HEK293 (cell line): ENCODE results near the gene ABTB2.

Source experiments
- TCF7L2 ChIP-seq: IDR thresholded peaks from 2 replicates; pipeline ENCODE4 v1.6.1; 2011; ENCODE audit warnings: low read depth, mild to moderate bottlenecking, inconsistent platforms, low read length, moderate library complexity, borderline replicate concordance
- YY1 ChIP-seq: fragments of 450-650 bp; formaldehyde crosslinking; IDR thresholded peaks from 2 replicates; pipeline ENCODE4 v1.5.1; 2018; ENCODE audit warnings: missing biosample characterization, missing genetic modification characterization
- ZNF274 ChIP-seq, 2 experiments: fragments of 200-500 bp in 1 of 2; fragments of 450-650 bp in 1 of 2; sonication (Bioruptor generic) in 1 of 2; formaldehyde crosslinking in 1 of 2; IDR thresholded peaks; 2 replicates each; pipeline versions ENCODE4 v1.5.1 to v1.6.1; 2014 to 2016; ENCODE audit warnings: borderline replicate concordance in 1 of 2, inconsistent platforms in 1 of 2, low read length in 1 of 2, missing biosample characterization in 1 of 2, missing genetic modification characterization in 1 of 2
- ZNF350 ChIP-seq: fragments of 450-650 bp; formaldehyde crosslinking; IDR thresholded peaks from 2 replicates; pipeline ENCODE4 v1.5.0; 2017; ENCODE audit warnings: missing biosample characterization, mild to moderate bottlenecking, missing genetic modification characterization
- TF ChIP-seq, protein P1 (sequence below): sonication (generic); formaldehyde crosslinking; IDR thresholded peaks from 2 replicates; pipeline ENCODE4 v1.8.1; 2022; ENCODE audit warnings: mild to moderate bottlenecking, moderate library complexity, missing genetic modification reagents
- TF ChIP-seq, protein P2 (sequence below): fragments of 450-650 bp; formaldehyde crosslinking; IDR thresholded peaks from 2 replicates; pipeline ENCODE4 v1.5.1; 2016; ENCODE audit warnings: missing biosample characterization, missing genetic modification characterization

DNA sequence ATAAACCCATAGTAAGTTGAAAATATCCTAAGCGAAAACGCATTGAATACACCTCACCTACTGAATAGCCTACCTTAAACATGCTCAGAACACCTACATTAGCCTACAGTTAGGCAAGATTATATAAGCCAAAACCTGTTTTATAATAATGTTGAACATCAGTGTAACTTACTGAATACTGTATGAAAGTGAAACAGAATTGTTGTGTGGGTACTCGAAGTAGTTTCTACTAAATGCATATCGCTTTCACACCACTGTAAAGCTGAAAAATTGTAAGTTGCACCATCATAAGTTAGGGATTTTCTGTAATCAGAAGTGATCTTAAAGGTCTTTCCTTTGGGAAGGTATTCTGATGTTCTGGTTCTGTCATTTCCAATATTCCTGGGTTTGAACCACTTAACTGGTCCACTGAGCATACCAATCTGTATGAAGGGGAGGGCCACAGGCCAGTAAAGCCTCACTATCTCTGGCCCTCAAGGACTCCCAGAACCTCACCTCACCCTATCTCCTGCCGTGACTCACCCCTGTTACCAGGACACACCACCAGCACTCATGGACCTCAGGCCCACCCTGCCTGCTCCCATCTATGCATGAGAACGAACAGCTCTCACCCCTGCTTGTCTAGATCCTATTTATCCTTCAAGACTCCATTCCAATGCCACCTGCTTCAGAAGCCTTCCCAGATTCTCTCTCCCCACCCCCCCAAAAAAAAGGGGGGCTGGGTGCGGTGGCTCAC lies 182.4 kb downstream of the ABTB2 start:
- TF ChIP-seq YY1, result no peak
- no peak for TF ChIP-seq ZNF350 (tag by site-specific recombination)
- TF ChIP-seq ZNF274 (IDR thresholded peaks at IDR 0.05; ENCODE audit: low read length), result no peak
- no peak for TF ChIP-seq ZNF274 (tag by site-specific recombination; IDR thresholded peaks at IDR 0.05; ENCODE audit: borderline replicate concordance)
- TF ChIP-seq, protein P1, sequence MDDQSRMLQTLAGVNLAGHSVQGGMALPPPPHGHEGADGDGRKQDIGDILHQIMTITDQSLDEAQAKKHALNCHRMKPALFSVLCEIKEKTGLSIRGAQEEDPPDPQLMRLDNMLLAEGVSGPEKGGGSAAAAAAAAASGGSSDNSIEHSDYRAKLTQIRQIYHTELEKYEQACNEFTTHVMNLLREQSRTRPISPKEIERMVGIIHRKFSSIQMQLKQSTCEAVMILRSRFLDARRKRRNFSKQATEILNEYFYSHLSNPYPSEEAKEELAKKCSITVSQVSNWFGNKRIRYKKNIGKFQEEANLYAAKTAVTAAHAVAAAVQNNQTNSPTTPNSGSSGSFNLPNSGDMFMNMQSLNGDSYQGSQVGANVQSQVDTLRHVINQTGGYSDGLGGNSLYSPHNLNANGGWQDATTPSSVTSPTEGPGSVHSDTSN (CRISPR knock-in tag), result no peak
- TF ChIP-seq, protein P2, sequence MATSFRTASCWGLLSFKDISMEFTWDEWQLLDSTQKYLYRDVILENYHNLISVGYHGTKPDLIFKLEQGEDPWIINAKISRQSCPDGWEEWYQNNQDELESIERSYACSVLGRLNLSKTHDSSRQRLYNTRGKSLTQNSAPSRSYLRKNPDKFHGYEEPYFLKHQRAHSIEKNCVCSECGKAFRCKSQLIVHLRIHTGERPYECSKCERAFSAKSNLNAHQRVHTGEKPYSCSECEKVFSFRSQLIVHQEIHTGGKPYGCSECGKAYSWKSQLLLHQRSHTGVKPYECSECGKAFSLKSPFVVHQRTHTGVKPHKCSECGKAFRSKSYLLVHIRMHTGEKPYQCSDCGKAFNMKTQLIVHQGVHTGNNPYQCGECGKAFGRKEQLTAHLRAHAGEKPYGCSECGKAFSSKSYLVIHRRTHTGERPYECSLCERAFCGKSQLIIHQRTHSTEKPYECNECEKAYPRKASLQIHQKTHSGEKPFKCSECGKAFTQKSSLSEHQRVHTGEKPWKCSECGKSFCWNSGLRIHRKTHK, result no peak
- TF ChIP-seq TCF7L2, result no peak
